K562 (cell line): ENCODE data around the gene TAF1B. TPM values are rescaled to one million over a fixed set of nuclear protein-coding genes. Genes with fewer than 3 reads are reported as not detected.
A peak's percentile ranks its signal among the peaks of the same experiment; 100 is the strongest.

Experiments used
- CTBP1 ChIP-seq: fragments of 450-650 bp; IDR thresholded peaks from 2 replicates; pipeline ENCODE4 v1.6.1; 2016; ENCODE audit warnings: borderline replicate concordance
- ESRRA ChIP-seq: fragments of 450-650 bp; IDR thresholded peaks from 2 replicates; pipeline ENCODE4 v1.6.1; 2014; ENCODE audit warnings: low read depth, mild to moderate bottlenecking, moderate library complexity, borderline replicate concordance
- FOSL1 ChIP-seq: fragments of 200-800 bp; sonication (Bioruptor generic); conservative IDR thresholded peaks from 2 replicates; pipeline ENCODE4 v1.6.1; 2016; ENCODE audit warnings: missing genetic modification characterization, missing compliant biosample characterization
- NR2F6 ChIP-seq: fragments of 450-650 bp; formaldehyde crosslinking; IDR thresholded peaks from 2 replicates; pipeline ENCODE4 v1.4.0; 2020; ENCODE audit warnings: mild to moderate bottlenecking
- PKNOX1 ChIP-seq: fragments of 450-650 bp; IDR thresholded peaks from 2 replicates; pipeline ENCODE4 v1.6.1; 2016
- POLR3G ChIP-seq: IDR thresholded peaks from 2 replicates; pipeline ENCODE4 v1.6.1; 2011; ENCODE audit not compliant: insufficient read length, insufficient replicate concordance; ENCODE audit errors: extremely low read depth
- PURB ChIP-seq: sonication (generic); formaldehyde crosslinking; IDR thresholded peaks from 2 replicates; pipeline ENCODE4 v1.9.0; 2021; ENCODE audit warnings: low read depth, mild to moderate bottlenecking, missing genetic modification reagents
- SMARCC2 ChIP-seq: fragments of 450-650 bp; IDR thresholded peaks from 2 replicates; pipeline ENCODE4 v1.6.1; 2017; ENCODE audit warnings: antibody characterized with exemption, moderate library complexity, mild to moderate bottlenecking, low read depth
- TSC22D4 ChIP-seq: fragments of 450-650 bp; IDR thresholded peaks from 2 replicates; pipeline ENCODE4 v1.6.1; 2016; ENCODE audit warnings: missing genetic modification characterization, missing biosample characterization, control low read depth
- ZEB2 ChIP-seq: fragments of 450-650 bp; IDR thresholded peaks from 2 replicates; pipeline ENCODE4 v1.6.1; 2016
- ZNF12 ChIP-seq: sonication (generic); formaldehyde crosslinking; IDR thresholded peaks from 2 replicates; pipeline ENCODE4 v1.4.0; 2020; ENCODE audit warnings: mild to moderate bottlenecking, missing genetic modification reagents
- ZNF174 ChIP-seq: fragments of 250-450 bp; sonication (Bioruptor Pico); IDR thresholded peaks from 2 replicates; pipeline ENCODE4 v1.4.0; 2020; ENCODE audit warnings: mild to moderate bottlenecking
- ZNF263 ChIP-seq: sonication (generic); formaldehyde crosslinking; IDR thresholded peaks from 2 replicates; pipeline ENCODE4 v1.8.0; 2022; ENCODE audit warnings: mild to moderate bottlenecking, missing genetic modification reagents, borderline replicate concordance
- ZNF407 ChIP-seq: fragments of 450-650 bp; IDR thresholded peaks from 2 replicates; pipeline ENCODE4 v1.6.1; 2016; ENCODE audit warnings: low read depth
- ZNF717 ChIP-seq: fragments of 250-450 bp; sonication (Bioruptor Pico); IDR thresholded peaks from 2 replicates; pipeline ENCODE4 v1.5.0; 2021
- ZNF75A ChIP-seq: fragments of 450-650 bp; formaldehyde crosslinking; IDR thresholded peaks from 2 replicates; pipeline ENCODE4 v1.4.0; 2020; ENCODE audit warnings: mild to moderate bottlenecking
- polyA plus RNA-seq, 8 experiments: library from polyadenylated mRNA; depleted of rRNA in 4 of 8; stranded (reverse) in 5 of 8; unstranded in 3 of 8; fragments of >200 nt; fragmentation: Nextera tagmentation in 2 of 8; fragmentation: Illumina TruSeq in 1 of 8; extraction: Ambion mirVana in 2 of 8; extraction: Trizol in 1 of 8; gene quantifications; 2 replicates each; pipeline versions ENCODE4 v1.2.1 to v1.2.3, GENCODE V29; 2011 to 2014; ENCODE audit warnings: inconsistent platforms in 1 of 8, missing spikeins in 1 of 8
- total RNA-seq, 7 experiments: library from RNA; depleted of rRNA in 6 of 7; stranded (reverse); fragments of >200 nt in 6 of 7; fragmentation: Illumina TruSeq in 2 of 7; extraction: Trizol in 2 of 7; gene quantifications; 2 replicates each; pipeline versions ENCODE4 v1.2.1 to v1.2.3, GENCODE V29; 2011 to 2021; ENCODE audit warnings: low replicate concordance in 1 of 7
- TF ChIP-seq, protein P1 (sequence below): fragments of 450-650 bp; IDR thresholded peaks from 2 replicates; pipeline ENCODE4 v1.6.1; 2017; ENCODE audit warnings: mild to moderate bottlenecking, moderate library complexity

Gene TAF1B
- total and polyA plus RNA-seq, 9 of the 15 experiments (the other 6 are each of a cell fraction or from before 2014, with no cell fraction given) = 8.8 to 25.1 (median 17.3) TPM

DNA sequence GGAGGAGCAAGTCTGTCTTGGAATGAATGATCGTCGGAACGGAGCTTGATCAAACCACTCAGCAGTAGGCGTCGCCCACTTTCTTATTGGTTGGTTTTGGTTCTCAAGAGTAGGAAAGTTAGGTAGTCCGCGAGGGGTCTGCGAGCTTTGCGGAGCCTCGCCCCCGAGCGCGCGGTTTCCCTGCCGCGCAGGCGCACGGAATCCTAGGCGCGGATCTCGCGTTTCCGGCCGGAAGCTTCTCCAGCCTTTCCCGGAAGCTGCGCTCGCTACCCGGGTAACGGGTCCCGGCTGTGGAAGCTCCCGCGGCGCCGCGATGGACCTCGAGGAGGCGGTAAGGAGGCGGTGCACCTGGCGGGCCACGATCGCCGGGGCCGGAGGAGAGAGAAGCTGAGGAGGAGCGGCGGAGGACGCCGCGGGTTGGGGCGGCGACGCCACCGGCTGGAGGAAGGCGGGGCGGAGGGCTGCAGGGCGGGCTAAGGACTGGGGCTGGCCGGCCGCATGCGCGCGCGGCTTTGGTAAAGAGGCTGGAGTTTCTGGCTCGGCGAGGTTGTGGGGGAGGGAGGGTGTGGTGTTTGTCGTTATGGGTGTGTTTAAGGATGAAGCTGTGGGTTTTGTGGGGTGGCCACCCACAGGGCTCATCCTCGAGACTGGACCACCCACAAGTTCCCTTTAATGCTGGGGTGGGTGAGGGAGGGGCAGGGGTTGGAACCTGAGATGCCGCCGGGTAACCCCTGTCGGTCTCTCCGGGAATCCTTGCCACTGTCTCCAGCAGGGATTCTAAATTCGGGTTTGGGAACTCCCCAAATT lies at the start of gene TAF1B (continued):
- TF ChIP-seq, protein P1, sequence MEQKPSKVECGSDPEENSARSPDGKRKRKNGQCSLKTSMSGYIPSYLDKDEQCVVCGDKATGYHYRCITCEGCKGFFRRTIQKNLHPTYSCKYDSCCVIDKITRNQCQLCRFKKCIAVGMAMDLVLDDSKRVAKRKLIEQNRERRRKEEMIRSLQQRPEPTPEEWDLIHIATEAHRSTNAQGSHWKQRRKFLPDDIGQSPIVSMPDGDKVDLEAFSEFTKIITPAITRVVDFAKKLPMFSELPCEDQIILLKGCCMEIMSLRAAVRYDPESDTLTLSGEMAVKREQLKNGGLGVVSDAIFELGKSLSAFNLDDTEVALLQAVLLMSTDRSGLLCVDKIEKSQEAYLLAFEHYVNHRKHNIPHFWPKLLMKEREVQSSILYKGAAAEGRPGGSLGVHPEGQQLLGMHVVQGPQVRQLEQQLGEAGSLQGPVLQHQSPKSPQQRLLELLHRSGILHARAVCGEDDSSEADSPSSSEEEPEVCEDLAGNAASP = no peak
- TF ChIP-seq ESRRA (no peak; the same call in 1 of the 2 replicates), POLR3G (no peak), NR2F6 (no peak), ZNF407 (no peak), ZNF174 (no peak), ZNF75A (no peak), ZEB2 (peak; percentile 73), ZNF12 (CRISPR knock-in tag) (no peak), TSC22D4 (tag) (no peak), PKNOX1 (peak; percentile 52; the same call in 1 of the 2 replicates), FOSL1 (tag) (peak; percentile 41), ZNF263 (CRISPR knock-in tag) (peak; percentile 80; the same call in 1 of the 2 replicates), CTBP1 (peak; percentile 98), SMARCC2 (0 out of 2 replicates have a peak, but pooled peaks have one; percentile 4), ZNF717 (CRISPR knock-in tag) (no peak), PURB (CRISPR knock-in tag) (no peak)
